MM.1S (cell line): ENCODE data around the gene PMIS2.

Experiments used
- EZH2 ChIP-seq: fragments of 300-600 bp; sonication (generic); optimal IDR thresholded peaks from 2 replicates; pipeline ENCODE3; 2017; ENCODE audit warnings: low read depth, mild to moderate bottlenecking, antibody characterized with exemption, low read length, mixed read lengths
- EZH2phosphoT487 ChIP-seq: fragments of 300-600 bp; sonication (generic); IDR thresholded peaks from 2 replicates; pipeline ENCODE4 v1.6.1; 2018; ENCODE audit warnings: antibody characterized with exemption, low read length
- TF ChIP-seq, protein P1 (sequence below): fragments of 300-600 bp; sonication (generic); IDR thresholded peaks from 2 replicates; pipeline ENCODE4 v1.5.1; 2016; ENCODE audit warnings: antibody characterized with exemption, low read length, mixed read lengths

DNA sequence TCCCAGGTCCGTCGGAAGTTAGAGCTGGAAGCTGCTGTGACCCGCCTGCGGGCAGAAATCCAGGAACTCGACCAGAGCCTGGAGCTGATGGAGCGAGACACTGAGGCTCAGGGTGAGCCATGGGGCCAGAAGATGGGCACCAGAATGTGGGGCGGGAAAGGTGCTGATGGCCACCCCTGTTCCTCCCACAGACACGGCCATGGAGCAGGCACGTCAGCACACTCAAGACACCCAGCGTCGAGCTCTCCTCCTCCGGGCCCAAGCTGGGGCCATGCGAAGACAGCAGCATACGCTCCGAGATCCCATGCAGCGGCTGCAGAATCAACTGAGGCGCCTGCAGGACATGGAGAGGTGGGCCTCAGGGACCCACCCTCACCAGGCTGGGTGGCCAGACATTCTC is 29.1 kb downstream of the PMIS2 start:
- no peak for TF ChIP-seq EZH2
- TF ChIP-seq EZH2phosphoT487 = no peak
- TF ChIP-seq, protein P1, sequence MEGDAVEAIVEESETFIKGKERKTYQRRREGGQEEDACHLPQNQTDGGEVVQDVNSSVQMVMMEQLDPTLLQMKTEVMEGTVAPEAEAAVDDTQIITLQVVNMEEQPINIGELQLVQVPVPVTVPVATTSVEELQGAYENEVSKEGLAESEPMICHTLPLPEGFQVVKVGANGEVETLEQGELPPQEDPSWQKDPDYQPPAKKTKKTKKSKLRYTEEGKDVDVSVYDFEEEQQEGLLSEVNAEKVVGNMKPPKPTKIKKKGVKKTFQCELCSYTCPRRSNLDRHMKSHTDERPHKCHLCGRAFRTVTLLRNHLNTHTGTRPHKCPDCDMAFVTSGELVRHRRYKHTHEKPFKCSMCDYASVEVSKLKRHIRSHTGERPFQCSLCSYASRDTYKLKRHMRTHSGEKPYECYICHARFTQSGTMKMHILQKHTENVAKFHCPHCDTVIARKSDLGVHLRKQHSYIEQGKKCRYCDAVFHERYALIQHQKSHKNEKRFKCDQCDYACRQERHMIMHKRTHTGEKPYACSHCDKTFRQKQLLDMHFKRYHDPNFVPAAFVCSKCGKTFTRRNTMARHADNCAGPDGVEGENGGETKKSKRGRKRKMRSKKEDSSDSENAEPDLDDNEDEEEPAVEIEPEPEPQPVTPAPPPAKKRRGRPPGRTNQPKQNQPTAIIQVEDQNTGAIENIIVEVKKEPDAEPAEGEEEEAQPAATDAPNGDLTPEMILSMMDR = no peak
